Activated CD4-positive, alpha-beta T cell treated with anti-CD3 and anti-CD28 coated beads for 36 hours (primary cell): Measurements from ENCODE around the gene PLCL2. TPM values are rescaled to one million over a fixed set of nuclear protein-coding genes. Genes with fewer than 3 reads are reported as not detected.

Experiments used
- ATAC-seq: fragments of 200-7000 bp; cut with Tn5 transposase; one replicate; pipeline ENCODE4 v1.10.0; 2021; ENCODE audit warnings: mild to moderate bottlenecking, moderate library complexity
- CTCF ChIA-PET: fragments of 350-600 bp; sonication (Branson Sonifier 250); formaldehyde crosslinking; loops from one replicate; lab custom pipeline; 2021; ENCODE audit warnings: antibody characterized with exemption; lab: Charles Lee
- POLR2A ChIA-PET: fragments of 350-600 bp; sonication (Branson Sonifier 250); formaldehyde crosslinking; loops from one replicate; lab custom pipeline; 2021; ENCODE audit warnings: antibody characterized with exemption, inconsistent platforms; lab: Charles Lee
- DNase-seq: peaks from one replicate; pipeline ENCODE4 v3.0.0-alpha.2; 2020
- H3K27ac Mint-ChIP-seq: one replicate; pipeline ENCODE4 v1.8.0; 2021; ENCODE audit warnings: mixed read lengths
- H3K27me3 Mint-ChIP-seq: one replicate; pipeline ENCODE4 v1.8.0; 2021; ENCODE audit warnings: mixed read lengths
- H3K36me3 Mint-ChIP-seq: one replicate; pipeline ENCODE4 v1.8.0; 2021; ENCODE audit warnings: low read depth, mixed read lengths
- H3K4me1 Mint-ChIP-seq: one replicate; pipeline ENCODE4 v1.8.0; 2021; ENCODE audit warnings: mixed read lengths
- H3K4me3 Mint-ChIP-seq: one replicate; pipeline ENCODE4 v1.8.0; 2021; ENCODE audit warnings: mild to moderate bottlenecking, moderate library complexity, mixed read lengths
- H3K9me3 Mint-ChIP-seq: one replicate; pipeline ENCODE4 v1.8.0; 2021; ENCODE audit warnings: low read depth, mixed read lengths
- intact Hi-C, 2 experiments: fragments of 100-400 bp; cut with DNase I in 1 of 2; cut with micrococcal nuclease in 1 of 2; formaldehyde crosslinking; loops; one replicate each; pipeline versions ENCODE4 v1.14.2 to v1.15.1; 2022 to 2024; cut with DNase I, micrococcal nuclease
- total RNA-seq, 2 experiments: library from RNA; stranded (reverse); gene quantifications; one replicate each; pipeline ENCODE4 v1.2.3, GENCODE V29; 2021

The PLCL2 gene
- total RNA-seq, 2 experiments from 2014 or later: 12.5 to 15.0 TPM

DNA sequence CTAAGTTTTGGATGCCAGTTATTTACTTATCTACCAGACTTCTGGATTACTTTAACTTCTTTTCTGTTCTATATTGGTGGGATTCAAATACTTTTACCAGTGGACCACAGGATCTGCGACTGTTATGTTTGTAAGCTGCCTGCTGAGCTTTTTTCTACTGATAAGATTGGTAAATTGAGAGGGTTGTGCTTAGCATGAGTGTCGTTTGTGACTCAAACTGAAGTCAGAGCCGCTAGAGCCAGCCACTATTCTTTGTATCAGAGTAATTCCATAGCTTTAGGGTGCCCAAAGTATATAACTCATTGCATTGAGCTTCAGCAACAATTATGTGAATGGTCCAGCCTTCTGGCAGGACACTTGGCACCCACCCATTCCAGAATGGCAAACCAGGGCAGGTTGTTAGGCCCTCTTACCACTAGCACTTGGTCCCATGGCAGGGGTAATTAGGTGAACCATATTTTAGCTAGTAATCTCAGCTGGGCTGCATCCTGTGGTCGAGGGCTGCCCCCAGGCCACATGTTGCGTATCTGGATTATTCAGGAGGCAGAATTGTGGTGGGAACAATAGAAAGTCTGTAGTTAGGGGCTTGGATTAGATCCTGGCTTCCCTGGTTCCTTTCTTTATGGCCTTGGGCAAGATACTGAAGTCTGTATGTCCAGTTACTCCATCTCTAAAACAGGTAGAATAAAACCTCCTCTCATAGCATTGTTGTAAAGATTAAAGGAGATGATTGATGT is 6.0 kb downstream of the PLCL2 start:
- ChIA-PET POLR2A (no interaction called here), CTCF (interaction anchor here (0.7 to 1.5 kb wide), 3 partner anchors 10 to 134 kb away, joined by 3 to 4 read pairs (median 3); no protein-coding TSS in a partner anchor)
- ATAC-seq (no peak), DNase-seq (no peak)
- H3K4me1 Mint-ChIP-seq: peaks cover 69% of the 10 kb centered on the region
- no peak overlapping the region for H3K4me3 Mint-ChIP-seq
- intact Hi-C loops: no loop called here
- H3K27me3 Mint-ChIP-seq: no peaks in the 10 kb centered on the region
- H3K36me3 Mint-ChIP-seq: no peaks in the 10 kb centered on the region
- no peaks in the 10 kb centered on the region for H3K9me3 Mint-ChIP-seq
- H3K27ac Mint-ChIP-seq: no peak overlapping the region

DNA sequence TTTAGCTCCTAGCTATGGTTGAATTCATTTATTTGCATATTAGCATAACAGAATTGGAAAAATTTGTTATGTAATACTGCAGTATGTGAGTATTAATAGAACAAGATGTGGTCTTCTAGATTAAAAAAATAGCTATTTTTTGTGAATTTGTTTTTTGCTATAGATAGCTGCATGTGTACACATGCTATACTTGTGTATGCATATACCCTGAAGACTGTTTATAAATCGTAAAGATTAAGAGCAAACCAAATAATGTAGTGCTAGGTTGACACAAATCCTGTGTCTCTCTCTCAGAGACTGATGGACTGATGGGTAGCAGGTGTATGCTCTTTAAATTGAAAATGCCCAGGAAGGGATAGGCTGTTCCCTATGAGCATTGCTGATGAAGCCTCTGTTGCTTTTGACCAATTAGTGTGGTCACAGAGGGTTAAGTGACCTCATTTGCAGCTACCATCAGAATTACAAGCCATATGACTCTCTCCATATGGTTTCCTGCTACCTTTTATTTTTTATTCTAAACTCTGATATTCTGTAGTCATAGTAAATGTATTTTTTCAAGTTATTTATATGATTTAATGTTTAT is 9.0 kb downstream of the PLCL2 start:
- Mint-ChIP-seq H3K36me3 (no peaks in the 10 kb centered on the region), H3K27ac (no peak overlapping the region), H3K4me1 (peaks cover 82% of the 10 kb centered on the region), H3K27me3 (no peaks in the 10 kb centered on the region), H3K4me3 (no peak overlapping the region), H3K9me3 (no peaks in the 10 kb centered on the region)
- POLR2A ChIA-PET: no interaction called here
- no peak for ATAC-seq
- intact Hi-C loops: no loop called here
- no peak for DNase-seq
- CTCF ChIA-PET: interaction anchor here (0.7 to 2.5 kb wide), 6 partner anchors 10 to 50 kb away, joined by 3 to 7 read pairs (median 3); no protein-coding TSS in a partner anchor

DNA sequence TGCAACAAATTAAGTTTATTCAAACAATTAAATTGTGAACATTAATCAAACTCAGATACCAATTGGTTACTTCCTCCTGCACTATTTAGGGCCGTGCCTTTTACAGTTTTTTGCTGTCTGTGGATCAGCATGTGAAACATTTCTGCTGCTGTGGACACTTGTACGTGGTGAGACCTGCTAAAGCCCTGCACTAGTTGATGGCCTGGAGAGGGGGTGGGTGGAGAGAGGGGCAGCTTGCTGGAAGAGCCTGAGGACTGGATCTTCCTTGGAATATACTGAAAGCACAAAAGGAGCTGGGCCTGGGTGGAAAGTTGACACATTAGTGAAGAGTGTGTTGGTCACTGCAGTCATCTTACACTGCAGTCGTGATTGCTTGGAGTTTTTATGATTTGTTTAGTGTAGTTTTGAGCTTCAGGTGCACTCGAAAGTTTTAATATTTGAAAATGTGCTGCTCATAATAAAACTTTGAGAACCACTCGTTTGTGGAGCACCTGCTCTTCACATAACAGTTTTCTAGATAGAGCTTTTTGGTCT is 11.4 kb downstream of the PLCL2 start:
- ChIA-PET CTCF (interaction anchor here (0.9 to 1.8 kb wide), 3 partner anchors 9 to 68 kb away, joined by 3 to 13 read pairs (median 6); no protein-coding TSS in a partner anchor), POLR2A (interaction anchor here (1.1 kb wide), 1 partner anchor 10 kb away, joined by 3 read pairs; no protein-coding TSS in a partner anchor)
- Mint-ChIP-seq H3K27ac (no peak overlapping the region), H3K4me1 (peaks cover 81% of the 10 kb centered on the region), H3K4me3 (no peak overlapping the region), H3K36me3 (no peaks in the 10 kb centered on the region), H3K9me3 (no peaks in the 10 kb centered on the region), H3K27me3 (no peaks in the 10 kb centered on the region)
- DNase-seq (no peak), ATAC-seq (no peak)
- intact Hi-C loops: no loop called here

DNA sequence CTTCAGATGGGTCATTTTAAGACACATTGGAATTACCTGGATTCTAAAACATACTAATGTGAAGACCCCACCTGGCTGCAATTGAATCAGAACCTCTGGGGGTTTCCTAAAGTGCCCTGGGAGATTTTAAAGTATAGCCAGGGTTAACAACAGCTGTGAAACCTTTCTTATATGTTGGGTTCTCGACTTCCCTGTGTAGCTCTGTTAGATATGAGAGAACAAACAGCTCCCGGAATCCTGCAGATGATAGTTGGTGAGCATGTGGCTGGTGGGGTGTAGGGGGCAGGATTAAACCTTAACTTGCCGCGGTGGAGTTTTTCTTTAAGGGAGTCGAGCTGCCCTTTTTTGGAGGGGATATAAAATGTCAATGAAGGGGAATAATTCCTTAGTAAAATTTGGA is 12.1 kb downstream of the PLCL2 start:
- CTCF ChIA-PET: interaction anchor here (0.6 to 1.8 kb wide), 4 partner anchors 10 to 1878 kb away, joined by 3 to 13 read pairs (median 4); no protein-coding TSS in a partner anchor
- POLR2A ChIA-PET: interaction anchor here (1.1 kb wide), 1 partner anchor 11 kb away, joined by 3 read pairs; no protein-coding TSS in a partner anchor
- ATAC-seq (no peak), DNase-seq (no peak)
- intact Hi-C loops: no loop called here
- Mint-ChIP-seq H3K27ac (peak overlapping the region; percentile 44), H3K4me1 (peaks cover 81% of the 10 kb centered on the region), H3K4me3 (no peak overlapping the region), H3K27me3 (no peaks in the 10 kb centered on the region), H3K9me3 (no peaks in the 10 kb centered on the region), H3K36me3 (no peaks in the 10 kb centered on the region)

DNA sequence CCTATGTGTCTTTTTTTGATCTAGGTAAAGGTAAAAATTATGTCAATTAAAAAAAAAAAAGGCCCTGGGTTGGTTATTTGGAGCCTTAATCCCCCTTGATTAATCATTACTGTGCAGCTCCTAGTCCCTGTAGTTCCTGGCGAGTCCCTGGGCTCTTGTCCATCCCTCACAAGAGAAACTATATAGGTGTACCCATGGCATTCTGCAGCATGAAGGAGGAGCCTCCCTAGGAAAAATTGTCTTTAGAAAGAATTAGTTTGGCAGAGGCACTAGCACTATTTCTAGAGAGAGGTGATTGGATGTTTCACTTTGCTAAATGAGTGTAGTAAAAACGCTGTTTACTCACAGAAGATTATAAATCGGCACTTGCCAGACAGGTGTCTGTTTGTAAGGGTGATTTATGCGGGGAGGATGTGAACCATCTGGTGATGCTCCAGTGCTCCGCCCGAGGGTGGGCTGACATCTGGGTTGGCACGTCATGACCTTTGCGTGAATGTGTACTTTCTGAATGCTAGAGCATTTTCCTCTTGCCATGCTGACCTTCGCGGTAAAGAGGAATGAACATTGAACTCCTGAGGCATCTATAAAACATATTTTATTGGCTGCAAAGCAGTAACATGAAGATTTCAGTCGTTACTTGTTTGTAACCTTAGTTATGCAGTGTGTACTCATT is 12.6 kb downstream of the PLCL2 start:
- Mint-ChIP-seq H3K4me3 (peak overlapping the region; percentile 45), H3K36me3 (no peaks in the 10 kb centered on the region), H3K4me1 (peaks cover 81% of the 10 kb centered on the region), H3K27me3 (no peaks in the 10 kb centered on the region), H3K9me3 (no peaks in the 10 kb centered on the region), H3K27ac (peak overlapping the region; percentile 66)
- intact Hi-C loops: no loop called here
- ATAC-seq (peak; percentile 76), DNase-seq (peak; percentile 69)
- CTCF ChIA-PET: interaction anchor here (0.6 to 1.8 kb wide), 5 partner anchors 10 to 1878 kb away, joined by 3 to 13 read pairs (median 3); partner anchors contain the start of gene PLCL2
- POLR2A ChIA-PET: interaction anchor here (1.1 kb wide), 1 partner anchor 12 kb away, joined by 3 read pairs; no protein-coding TSS in a partner anchor

DNA sequence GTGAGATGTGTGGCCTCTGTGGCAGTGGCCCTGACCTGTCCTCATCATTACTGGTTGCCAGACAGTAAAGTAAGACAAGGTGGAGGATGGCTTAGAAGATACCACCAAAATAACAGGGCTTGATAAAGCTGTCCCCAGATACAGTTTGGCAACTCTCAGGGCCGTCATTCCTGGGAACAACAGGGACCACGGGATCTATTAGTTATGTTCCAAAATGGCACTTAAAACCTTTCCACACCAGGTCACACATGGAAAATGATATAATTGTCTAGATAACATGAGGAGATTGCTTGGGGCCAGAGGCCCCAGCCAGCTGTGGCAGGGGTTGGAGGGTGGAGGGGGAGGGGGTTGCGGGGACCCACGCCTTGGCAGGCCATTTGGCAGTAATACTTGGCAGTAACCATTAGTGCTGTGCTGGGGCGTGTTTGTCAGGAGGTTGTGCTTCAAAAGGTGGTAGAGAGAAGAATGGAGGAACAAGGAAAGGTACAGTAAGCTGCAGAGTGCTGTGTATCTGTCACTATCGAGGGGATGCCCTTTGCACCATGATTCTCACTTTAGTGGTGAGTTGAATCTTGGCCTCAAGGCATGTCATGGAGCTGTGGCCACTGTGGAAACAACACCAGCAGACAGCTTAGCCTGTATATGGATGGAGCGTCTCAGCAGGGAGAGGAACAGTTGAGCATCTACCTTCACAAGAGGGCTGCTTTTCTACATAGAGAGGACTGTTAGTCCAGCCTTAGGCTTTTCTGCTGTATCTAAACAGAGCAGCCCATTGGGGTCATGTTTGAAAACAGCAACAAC is 14.0 kb downstream of the PLCL2 start:
- no peaks in the 10 kb centered on the region for H3K27me3 Mint-ChIP-seq
- H3K4me1 Mint-ChIP-seq: peaks cover 85% of the 10 kb centered on the region
- no peaks in the 10 kb centered on the region for H3K9me3 Mint-ChIP-seq
- ChIA-PET CTCF (interaction anchor here (0.7 to 1.1 kb wide), 2 partner anchors 10 to 12 kb away, joined by 3 to 4 read pairs; no protein-coding TSS in a partner anchor), POLR2A (interaction anchor here (0.7 kb wide), 1 partner anchor 594 kb away, joined by 3 read pairs; no protein-coding TSS in a partner anchor)
- peaks cover 2% of the 10 kb centered on the region for H3K36me3 Mint-ChIP-seq
- peak overlapping the region; percentile 8 for H3K27ac Mint-ChIP-seq
- DNase-seq (no peak), ATAC-seq (no peak)
- intact Hi-C loops: no loop called here
- H3K4me3 Mint-ChIP-seq: no peak overlapping the region

DNA sequence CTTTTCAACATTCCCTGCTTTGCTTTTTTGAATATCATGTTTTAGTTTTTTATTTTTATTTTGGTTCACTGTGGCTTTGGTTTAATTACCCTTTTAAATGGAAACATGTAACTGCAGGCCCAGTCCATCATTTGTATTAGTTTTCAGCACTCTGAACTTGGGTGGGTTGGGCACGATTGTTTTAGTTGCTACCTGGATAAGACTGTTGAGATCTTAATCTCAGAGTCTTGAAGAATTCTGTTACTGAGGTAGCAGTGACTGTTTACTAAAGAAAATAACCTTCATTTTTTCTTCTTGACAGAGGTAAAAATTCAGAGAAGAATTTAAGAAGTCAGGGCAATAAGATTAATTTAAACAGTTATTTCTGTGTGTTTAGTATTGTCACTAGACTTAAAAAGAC is 15.2 kb downstream of the PLCL2 start:
- ATAC-seq: no peak
- DNase-seq: no peak
- ChIA-PET CTCF (interaction anchor here (0.7 to 1.6 kb wide), 5 partner anchors 9 to 92 kb away, joined by 3 to 4 read pairs (median 3); no protein-coding TSS in a partner anchor), POLR2A (no interaction called here)
- Mint-ChIP-seq H3K4me3 (no peak overlapping the region), H3K9me3 (peaks cover 8% of the 10 kb centered on the region), H3K27me3 (no peaks in the 10 kb centered on the region), H3K4me1 (peaks cover 96% of the 10 kb centered on the region), H3K36me3 (peaks cover 11% of the 10 kb centered on the region), H3K27ac (peak overlapping the region; percentile 29)
- intact Hi-C loops: loop anchor here (5.0 to 10.0 kb wide), 2 partner anchors 122 to 605 kb away; no protein-coding TSS in a partner anchor

DNA sequence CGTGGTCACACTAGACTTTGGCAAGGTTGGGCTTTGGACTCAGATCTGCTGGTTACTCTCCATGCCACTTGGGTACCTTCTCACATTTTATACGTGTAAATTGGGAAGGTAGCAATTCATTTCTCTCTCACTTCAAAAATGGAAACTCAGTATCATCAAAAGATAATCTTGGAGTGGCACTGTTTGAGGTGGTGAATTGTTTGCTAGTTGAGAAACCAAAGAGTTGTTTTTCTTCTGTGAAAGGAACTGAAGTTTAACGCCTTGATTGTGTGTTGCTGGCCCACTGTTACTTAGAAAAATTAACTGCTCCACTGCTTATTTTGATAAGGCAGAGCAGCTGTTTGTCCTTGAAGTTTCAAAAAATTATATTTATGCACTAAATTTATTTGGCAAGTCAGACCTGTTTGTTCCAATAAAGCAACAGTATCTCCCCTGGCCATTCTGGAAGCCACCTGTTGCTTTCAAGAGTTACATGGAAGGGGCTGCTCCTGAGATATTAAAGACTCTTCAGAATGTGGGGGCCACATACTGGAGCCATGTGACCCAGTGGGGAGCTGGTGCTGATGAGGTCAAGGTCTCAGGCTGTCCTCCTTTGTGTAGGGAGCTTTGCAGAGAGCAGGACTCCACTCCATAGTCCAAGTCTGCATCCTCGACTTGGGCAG is 16.2 kb downstream of the PLCL2 start:
- ChIA-PET POLR2A (no interaction called here), CTCF (interaction anchor here (0.7 to 1.6 kb wide), 3 partner anchors 11 to 304 kb away, joined by 3 to 4 read pairs (median 3); no protein-coding TSS in a partner anchor)
- DNase-seq (no peak), ATAC-seq (no peak)
- no peaks in the 10 kb centered on the region for H3K27me3 Mint-ChIP-seq
- intact Hi-C loops: loop anchor here (5.0 to 10.0 kb wide), 2 partner anchors 121 to 606 kb away; no protein-coding TSS in a partner anchor
- H3K9me3 Mint-ChIP-seq: peaks cover 8% of the 10 kb centered on the region
- peaks cover 12% of the 10 kb centered on the region for H3K36me3 Mint-ChIP-seq
- H3K4me1 Mint-ChIP-seq: peaks cover 97% of the 10 kb centered on the region
- peak overlapping the region; percentile 55 for H3K27ac Mint-ChIP-seq
- no peak overlapping the region for H3K4me3 Mint-ChIP-seq

DNA sequence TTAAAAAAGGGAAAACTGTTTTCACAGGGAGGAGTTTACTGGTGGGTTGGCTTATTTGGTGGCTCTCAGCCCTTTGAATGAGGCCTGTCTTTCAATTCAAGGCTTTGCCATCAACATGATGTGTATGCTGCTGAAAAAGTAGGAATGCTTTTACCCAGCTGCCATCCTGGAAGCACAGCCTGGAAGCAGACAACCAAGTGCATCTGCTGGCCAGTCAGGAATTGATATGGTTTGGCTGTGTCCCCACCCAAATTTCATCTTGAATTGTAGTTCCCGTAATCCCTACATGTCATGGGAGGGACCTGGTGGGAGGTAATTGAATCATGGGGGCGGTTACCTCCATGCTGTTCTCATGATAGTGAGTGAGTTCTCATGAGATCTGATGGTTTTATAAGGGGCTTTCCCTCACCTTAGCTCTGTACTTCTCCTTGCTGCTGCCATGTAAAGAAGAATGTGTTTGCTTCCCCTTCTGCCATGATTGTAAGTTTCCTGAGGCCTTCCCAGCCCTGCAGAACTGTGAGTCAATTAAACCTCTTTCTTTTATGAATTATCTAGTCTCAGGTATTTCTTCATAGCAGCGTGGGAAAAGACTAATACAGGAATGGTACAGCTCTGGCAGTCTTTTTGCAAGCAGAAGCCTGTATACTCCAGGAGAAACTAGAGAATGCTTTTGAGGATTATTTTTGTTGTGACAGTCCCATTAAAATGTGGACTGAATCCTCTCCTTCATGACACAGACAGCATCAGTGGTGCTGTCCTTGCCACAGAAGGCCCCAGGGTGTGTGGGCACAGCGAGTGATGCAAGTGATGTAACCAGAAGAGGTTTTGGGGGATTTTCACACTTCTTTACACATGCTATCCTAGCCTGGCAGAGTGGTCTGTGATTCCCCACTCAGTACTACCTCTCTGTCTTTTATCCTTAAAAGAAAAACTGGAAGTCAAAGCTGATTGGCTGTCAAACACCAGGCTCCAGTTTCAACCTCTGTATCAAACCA is 20.0 kb downstream of the PLCL2 start:
- CTCF ChIA-PET: interaction anchor here (0.5 to 1.8 kb wide), 7 partner anchors 11 to 247 kb away, joined by 3 to 6 read pairs (median 4); partner anchors contain the start of gene PLCL2
- H3K9me3 Mint-ChIP-seq: peaks cover 8% of the 10 kb centered on the region
- peaks cover 86% of the 10 kb centered on the region for H3K4me1 Mint-ChIP-seq
- ATAC-seq (peak; percentile 45), DNase-seq (peak; percentile 57)
- intact Hi-C loops: loop anchor here (5.0 to 10.0 kb wide), 2 partner anchors 118 to 610 kb away; no protein-coding TSS in a partner anchor
- POLR2A ChIA-PET: interaction anchor here (0.6 kb wide), 1 partner anchor 15 kb away, joined by 3 read pairs; no protein-coding TSS in a partner anchor
- H3K4me3 Mint-ChIP-seq: peak overlapping the region; percentile 2
- H3K27me3 Mint-ChIP-seq: no peaks in the 10 kb centered on the region
- H3K27ac Mint-ChIP-seq: peak overlapping the region; percentile 89
- H3K36me3 Mint-ChIP-seq: peaks cover 12% of the 10 kb centered on the region
